HepG2 (cell line): ENCODE data around the gene CAPN10. TPM values are rescaled to one million over a fixed set of nuclear protein-coding genes. Genes with fewer than 3 reads are reported as not detected.

ENCODE experiments used
- AHR ChIP-seq: IDR thresholded peaks from 2 replicates; pipeline ENCODE4 v1.6.1; 2018; ENCODE audit warnings: missing genetic modification reagents, missing compliant biosample characterization
- DNMT1 ChIP-seq: sonication (generic); formaldehyde crosslinking; IDR thresholded peaks from 2 replicates; pipeline ENCODE4 v1.5.1; 2020; ENCODE audit warnings: mild to moderate bottlenecking, missing genetic modification reagents
- EEA1 ChIP-seq: sonication (generic); formaldehyde crosslinking; IDR thresholded peaks from 2 replicates; pipeline ENCODE4 v1.5.1; 2020; ENCODE audit warnings: mild to moderate bottlenecking, missing genetic modification reagents, borderline replicate concordance
- FIP1L1 ChIP-seq: fragments of 200-400 bp; formaldehyde crosslinking; IDR thresholded peaks from 2 replicates; pipeline ENCODE4 v1.6.1; 2018; ENCODE audit warnings: low read depth, mild to moderate bottlenecking, low read length, moderate library complexity, borderline replicate concordance; ENCODE audit not compliant: insufficient read depth
- FOXC1 ChIP-seq: sonication (generic); formaldehyde crosslinking; IDR thresholded peaks from 2 replicates; pipeline ENCODE4 v1.8.0; 2022; ENCODE audit warnings: mild to moderate bottlenecking, missing genetic modification reagents, borderline replicate concordance
- GTF3A ChIP-seq: sonication (generic); formaldehyde crosslinking; conservative IDR thresholded peaks from 2 replicates; pipeline ENCODE4 v1.4.0; 2020; ENCODE audit warnings: mild to moderate bottlenecking, missing genetic modification reagents
- HHEX ChIP-seq: IDR thresholded peaks from 2 replicates; pipeline ENCODE4 v1.6.1; 2016; ENCODE audit warnings: control low read depth
- HOXA9 ChIP-seq: sonication (generic); formaldehyde crosslinking; IDR thresholded peaks from 2 replicates; pipeline ENCODE4 v1.8.1; 2022; ENCODE audit warnings: missing genetic modification reagents, mild to moderate bottlenecking, moderate library complexity, borderline replicate concordance
- KDM5A ChIP-seq: fragments of 200-600 bp; sonication (generic); IDR thresholded peaks from 2 replicates; pipeline ENCODE4 v1.7.0; 2018; ENCODE audit warnings: antibody characterized with exemption, mild to moderate bottlenecking, low read length, borderline replicate concordance
- MAF1 ChIP-seq: sonication (generic); formaldehyde crosslinking; IDR thresholded peaks from 2 replicates; pipeline ENCODE4 v1.5.0; 2020; ENCODE audit warnings: missing genetic modification reagents, borderline replicate concordance
- MAZ ChIP-seq, 2 experiments: sonication (generic) in 1 of 2; formaldehyde crosslinking in 1 of 2; IDR thresholded peaks; 2 replicates each; pipeline versions ENCODE4 v1.5.0 to v1.6.1; 2012 to 2020; ENCODE audit warnings: low read depth in 2 of 2, mild to moderate bottlenecking in 2 of 2, borderline replicate concordance in 1 of 2, improper control_type of control experiment in 1 of 2, low read length in 1 of 2, missing genetic modification reagents in 1 of 2, moderate library complexity in 1 of 2
- NFIB ChIP-seq: sonication (generic); formaldehyde crosslinking; IDR thresholded peaks from 2 replicates; pipeline ENCODE4 v1.9.0; 2021; ENCODE audit warnings: missing genetic modification reagents, mild to moderate bottlenecking, borderline replicate concordance
- RBAK ChIP-seq: sonication (generic); formaldehyde crosslinking; IDR thresholded peaks from 2 replicates; pipeline ENCODE4 v1.5.1; 2020; ENCODE audit warnings: mild to moderate bottlenecking, missing genetic modification reagents
- SMC3 ChIP-seq: IDR thresholded peaks from 2 replicates; pipeline ENCODE4 v1.6.1; 2011; ENCODE audit warnings: low read length, improper control_type of control experiment
- ZBTB1 ChIP-seq: sonication (generic); formaldehyde crosslinking; IDR thresholded peaks from 2 replicates; pipeline ENCODE4 v1.4.0; 2020; ENCODE audit warnings: missing genetic modification reagents, borderline replicate concordance
- ZFX ChIP-seq: sonication (generic); formaldehyde crosslinking; IDR thresholded peaks from 2 replicates; pipeline ENCODE4 v1.4.0; 2020; ENCODE audit warnings: mild to moderate bottlenecking, low read depth, missing genetic modification reagents, moderate library complexity
- ZNF180 ChIP-seq: sonication (generic); formaldehyde crosslinking; IDR thresholded peaks from 2 replicates; pipeline ENCODE4 v1.4.0; 2020; ENCODE audit warnings: low read depth, missing genetic modification reagents, borderline replicate concordance
- ZNF331 ChIP-seq: sonication (generic); formaldehyde crosslinking; IDR thresholded peaks from 2 replicates; pipeline ENCODE4 v1.4.0; 2020; ENCODE audit warnings: missing genetic modification reagents
- ZNF841 ChIP-seq: sonication (generic); formaldehyde crosslinking; IDR thresholded peaks from 2 replicates; pipeline ENCODE4 v1.8.1; 2023; ENCODE audit warnings: missing genetic modification reagents, borderline replicate concordance
- polyA plus RNA-seq, 8 experiments: library from polyadenylated mRNA; depleted of rRNA in 3 of 8; stranded (reverse) in 7 of 8; unstranded in 1 of 8; fragments of >200 nt; fragmentation: Illumina TruSeq in 4 of 8; extraction: Trizol in 4 of 8; gene quantifications; 2 replicates each; pipeline versions ENCODE4 v1.2.1 to v1.2.3, GENCODE V29; 2011 to 2016; ENCODE audit warnings: low read depth in 4 of 8, missing spikeins in 1 of 8, mixed read lengths in 1 of 8; ENCODE audit not compliant: insufficient read depth in 1 of 8
- total RNA-seq, 5 experiments: library from RNA; depleted of rRNA; stranded (reverse); fragments of >200 nt; fragmentation: Illumina TruSeq; extraction: Trizol; gene quantifications; 2 replicates each; pipeline ENCODE4 v1.2.3, GENCODE V29; 2016; ENCODE audit warnings: low read depth in 1 of 5
- TF ChIP-seq, protein P1 (sequence below): sonication (generic); formaldehyde crosslinking; IDR thresholded peaks from 2 replicates; pipeline ENCODE4 v1.8.1; 2023; ENCODE audit warnings: missing genetic modification reagents, inconsistent platforms, borderline replicate concordance
- TF ChIP-seq, protein P2 (sequence below): sonication (generic); formaldehyde crosslinking; IDR thresholded peaks from 2 replicates; pipeline ENCODE4 v1.8.0; 2022; ENCODE audit warnings: missing genetic modification reagents, low read depth, mild to moderate bottlenecking, borderline replicate concordance
- TF ChIP-seq, protein P3 (sequence below): sonication (generic); formaldehyde crosslinking; IDR thresholded peaks from 2 replicates; pipeline ENCODE4 v1.4.0; 2020; ENCODE audit warnings: low read depth, mild to moderate bottlenecking, missing genetic modification reagents
- TF ChIP-seq, protein P4 (sequence below): sonication (generic); formaldehyde crosslinking; IDR thresholded peaks from 2 replicates; pipeline ENCODE4 v1.5.1; 2020; ENCODE audit warnings: mild to moderate bottlenecking, missing genetic modification reagents

The CAPN10 gene
- total and polyA plus RNA-seq, 2 of the 13 experiments (the other 11 are each of a cell fraction or from before 2014, with no cell fraction given), result 27.6 to 32.4 TPM

DNA sequence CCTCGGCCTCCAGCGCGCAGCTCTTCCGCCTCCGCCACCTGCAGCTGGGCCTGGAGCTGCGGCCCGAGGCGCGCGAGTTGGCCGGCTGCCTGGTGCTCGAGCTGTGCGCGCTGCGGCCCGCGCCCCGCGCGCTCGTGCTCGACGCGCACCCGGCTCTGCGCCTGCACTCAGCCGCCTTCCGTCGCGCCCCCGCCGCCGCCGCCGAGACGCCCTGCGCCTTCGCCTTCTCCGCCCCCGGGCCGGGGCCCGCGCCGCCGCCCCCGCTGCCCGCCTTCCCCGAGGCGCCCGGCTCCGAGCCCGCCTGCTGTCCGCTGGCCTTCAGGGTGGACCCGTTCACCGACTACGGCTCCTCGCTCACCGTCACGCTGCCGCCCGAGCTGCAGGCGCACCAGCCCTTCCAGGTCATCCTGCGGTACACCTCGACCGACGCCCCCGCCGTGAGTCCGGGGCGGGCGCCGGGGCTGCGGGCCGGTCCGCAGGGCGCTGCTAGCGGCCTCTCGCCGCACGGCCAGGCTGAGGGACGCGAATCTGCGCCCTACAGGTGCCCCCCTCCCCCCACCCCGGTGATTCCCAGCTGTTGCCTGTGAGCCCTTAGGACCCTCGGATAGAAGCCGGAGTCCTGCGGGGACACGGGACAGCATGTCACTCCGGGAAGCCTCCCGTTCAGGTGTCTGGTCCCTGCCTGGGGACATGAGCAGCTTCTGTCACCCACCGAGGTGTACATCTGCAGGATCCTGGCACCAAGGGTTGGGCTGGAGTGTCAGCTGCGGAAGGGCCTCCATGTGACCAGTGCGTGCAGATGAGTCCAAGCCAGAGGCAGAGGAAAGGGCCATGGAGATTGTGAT is 17.6 kb upstream of the CAPN10 start (continued):
- TF ChIP-seq FOXC1 (CRISPR knock-in tag) (no peak), AHR (CRISPR knock-in tag) (no peak), HHEX (no peak), RBAK (CRISPR knock-in tag) (no peak), ZNF331 (no peak), MAZ (IDR thresholded peaks at IDR 0.05; ENCODE audit: borderline replicate concordance, low read depth, low read length) (no peak), MAZ (CRISPR knock-in tag; IDR thresholded peaks at IDR 0.05; ENCODE audit: low read depth) (no peak; the same call in 1 of the 2 replicates), ZBTB1 (CRISPR knock-in tag) (no peak), SMC3 (no peak), DNMT1 (CRISPR knock-in tag) (no peak), ZFX (CRISPR knock-in tag) (peak; percentile 76), KDM5A (no peak), NFIB (CRISPR knock-in tag) (no peak), FIP1L1 (no peak), HOXA9 (CRISPR knock-in tag) (no peak), ZNF841 (CRISPR knock-in tag) (no peak), EEA1 (no peak), MAF1 (CRISPR knock-in tag) (peak; percentile 77; the same call in 1 of the 2 replicates), GTF3A (no peak), ZNF180 (CRISPR knock-in tag) (0 out of 2 replicates have a peak, but pooled peaks have one; percentile 41)
- TF ChIP-seq, protein P1, sequence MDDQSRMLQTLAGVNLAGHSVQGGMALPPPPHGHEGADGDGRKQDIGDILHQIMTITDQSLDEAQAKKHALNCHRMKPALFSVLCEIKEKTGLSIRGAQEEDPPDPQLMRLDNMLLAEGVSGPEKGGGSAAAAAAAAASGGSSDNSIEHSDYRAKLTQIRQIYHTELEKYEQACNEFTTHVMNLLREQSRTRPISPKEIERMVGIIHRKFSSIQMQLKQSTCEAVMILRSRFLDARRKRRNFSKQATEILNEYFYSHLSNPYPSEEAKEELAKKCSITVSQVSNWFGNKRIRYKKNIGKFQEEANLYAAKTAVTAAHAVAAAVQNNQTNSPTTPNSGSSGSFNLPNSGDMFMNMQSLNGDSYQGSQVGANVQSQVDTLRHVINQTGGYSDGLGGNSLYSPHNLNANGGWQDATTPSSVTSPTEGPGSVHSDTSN (CRISPR knock-in tag), result no peak
- TF ChIP-seq, protein P2, sequence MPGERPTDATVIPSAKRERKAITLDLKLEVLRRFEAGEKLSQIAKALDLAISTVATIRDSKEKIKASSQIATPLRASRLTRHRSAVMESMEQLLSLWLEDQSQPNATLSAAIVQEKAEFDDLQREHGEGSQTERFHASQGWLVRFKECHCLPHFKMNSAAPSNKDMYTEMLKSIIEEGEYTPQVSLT (CRISPR knock-in tag), result no peak
- TF ChIP-seq, protein P3, sequence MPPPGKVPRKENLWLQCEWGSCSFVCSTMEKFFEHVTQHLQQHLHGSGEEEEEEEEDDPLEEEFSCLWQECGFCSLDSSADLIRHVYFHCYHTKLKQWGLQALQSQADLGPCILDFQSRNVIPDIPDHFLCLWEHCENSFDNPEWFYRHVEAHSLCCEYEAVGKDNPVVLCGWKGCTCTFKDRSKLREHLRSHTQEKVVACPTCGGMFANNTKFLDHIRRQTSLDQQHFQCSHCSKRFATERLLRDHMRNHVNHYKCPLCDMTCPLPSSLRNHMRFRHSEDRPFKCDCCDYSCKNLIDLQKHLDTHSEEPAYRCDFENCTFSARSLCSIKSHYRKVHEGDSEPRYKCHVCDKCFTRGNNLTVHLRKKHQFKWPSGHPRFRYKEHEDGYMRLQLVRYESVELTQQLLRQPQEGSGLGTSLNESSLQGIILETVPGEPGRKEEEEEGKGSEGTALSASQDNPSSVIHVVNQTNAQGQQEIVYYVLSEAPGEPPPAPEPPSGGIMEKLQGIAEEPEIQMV (CRISPR knock-in tag), result no peak; the same call in 1 of the 2 replicates
- TF ChIP-seq, protein P4, sequence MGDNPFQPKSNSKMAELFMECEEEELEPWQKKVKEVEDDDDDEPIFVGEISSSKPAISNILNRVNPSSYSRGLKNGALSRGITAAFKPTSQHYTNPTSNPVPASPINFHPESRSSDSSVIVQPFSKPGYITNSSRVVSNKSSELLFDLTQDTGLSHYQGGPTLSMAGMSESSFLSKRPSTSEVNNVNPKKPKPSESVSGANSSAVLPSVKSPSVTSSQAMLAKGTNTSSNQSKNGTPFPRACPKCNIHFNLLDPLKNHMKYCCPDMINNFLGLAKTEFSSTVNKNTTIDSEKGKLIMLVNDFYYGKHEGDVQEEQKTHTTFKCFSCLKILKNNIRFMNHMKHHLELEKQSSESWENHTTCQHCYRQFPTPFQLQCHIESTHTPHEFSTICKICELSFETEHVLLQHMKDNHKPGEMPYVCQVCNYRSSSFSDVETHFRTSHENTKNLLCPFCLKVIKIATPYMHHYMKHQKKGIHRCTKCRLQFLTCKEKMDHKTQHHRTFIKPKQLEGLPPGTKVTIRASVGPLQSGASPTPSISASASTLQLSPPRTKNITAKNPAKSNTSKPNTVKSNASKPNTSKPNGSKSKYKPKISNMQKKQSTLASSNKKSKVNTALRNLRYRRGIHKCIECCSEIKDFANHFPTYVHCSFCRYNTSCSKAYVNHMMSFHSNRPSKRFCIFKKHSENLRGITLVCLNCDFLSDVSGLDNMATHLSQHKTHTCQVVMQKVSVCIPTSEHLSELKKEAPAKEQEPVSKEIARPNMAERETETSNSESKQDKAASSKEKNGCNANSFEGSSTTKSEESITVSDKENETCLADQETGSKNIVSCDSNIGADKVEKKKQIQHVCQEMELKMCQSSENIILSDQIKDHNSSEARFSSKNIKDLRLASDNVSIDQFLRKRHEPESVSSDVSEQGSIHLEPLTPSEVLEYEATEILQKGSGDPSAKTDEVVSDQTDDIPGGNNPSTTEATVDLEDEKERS (CRISPR knock-in tag), result no peak
